ENCODE data around the gene PRX. TPM values are rescaled to one million over a fixed set of nuclear protein-coding genes. Genes with fewer than 3 reads are reported as not detected.

PRX gene
- total RNA-seq, 1 experiment from 2014 or later = 4.8 TPM

DNA sequence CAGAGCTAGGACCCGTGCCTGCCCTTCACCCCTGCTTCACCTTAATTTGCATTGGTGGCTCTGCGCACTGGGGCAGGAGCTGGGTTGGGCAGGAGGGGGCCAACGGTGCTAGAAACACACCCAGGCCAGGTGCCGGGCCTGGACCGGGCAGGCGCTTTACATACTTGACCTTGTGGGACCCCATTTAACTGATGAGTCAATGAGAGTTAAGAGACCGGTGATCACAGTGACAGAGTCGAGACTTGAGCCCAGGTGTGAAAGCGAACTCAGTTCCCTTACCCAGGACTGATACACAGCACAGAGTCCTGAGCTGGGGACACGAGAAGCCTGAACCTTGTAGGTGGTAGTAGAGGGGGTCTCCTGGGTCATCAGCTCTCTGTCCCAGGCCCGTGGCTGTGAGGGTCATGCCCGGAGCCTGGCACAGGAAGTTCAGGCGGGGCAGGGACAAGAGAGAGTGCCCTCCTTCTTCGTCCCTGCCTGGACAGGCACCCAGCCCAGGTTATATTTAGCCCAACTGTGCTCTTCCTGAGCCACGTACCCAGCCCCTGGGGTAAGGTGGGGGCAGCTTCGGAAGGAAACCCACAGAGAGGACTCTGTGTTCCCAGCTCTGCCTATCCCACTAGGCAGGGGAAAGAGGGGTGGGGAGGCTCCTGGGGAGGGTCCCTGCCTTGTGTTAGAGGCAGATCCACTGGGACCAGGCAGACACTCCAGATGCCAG lies 1.9 kb downstream of the PRX start:
- ChIA-PET POLR2A (interaction anchor here (4.8 kb wide), 1 partner anchor 9 kb away, joined by 14 read pairs; no protein-coding TSS in a partner anchor), RAD21 (ENCODE audit: low non-redundant PET in 1 of 2, low total read pairs in 2 of 2, uncharacterized antibody in 2 of 2, unreplicated experiment in 2 of 2) (interaction anchor here in 1 of 2 experiments (1.1 kb wide), 1 partner anchor 9 kb away, joined by 3 read pairs; no protein-coding TSS in a partner anchor), CTCF (interaction anchor here (0.8 to 1.2 kb wide), 2 partner anchors 15 to 54 kb away, joined by 3 read pairs; partner anchors contain the start of genes BLVRB and SERTAD1)
- ATAC-seq = peak; percentile 70
- Histone ChIP-seq H3K36me3 (ENCODE audit: control insufficient read depth in 1 of 2, insufficient read depth in 2 of 2, low read length in 2 of 2) (no peaks in the 10 kb centered on the region), H3K9ac (ENCODE audit: low read length) (peak overlapping the region; percentile 62), H3K27me3 (ENCODE audit: insufficient read depth, low read length) (no peaks in the 10 kb centered on the region), H3K4me2 (ENCODE audit: low read length) (peak overlapping the region; percentile 87), H3K9me3 (ENCODE audit: control insufficient read depth in 1 of 2, insufficient read depth in 1 of 2, low read depth in 1 of 2, low read length in 2 of 2) (no peaks in the 10 kb centered on the region), H2AFZ (ENCODE audit: low read depth, low read length, poor library complexity, severe bottlenecking) (peak overlapping the region; percentile 95), H3K4me3 (replicated peaks in 1 of 2; ENCODE audit: low read depth in 1 of 2, low read length in 2 of 2) (peak overlapping the region; percentile 9 to 45; a peak in 2 of 4 replicates), H3K4me1 (ENCODE audit: control insufficient read depth in 1 of 2, insufficient read depth in 2 of 2, low read length in 2 of 2) (peaks cover 26 to 54% of the 10 kb centered on the region in 2 experiments), H4K20me1 (ENCODE audit: insufficient read depth) (no peaks in the 10 kb centered on the region), H3K27ac (ENCODE audit: low read depth, low read length) (peak overlapping the region; percentile 43; the same call in 1 of the 2 replicates), H3K79me2 (ENCODE audit: insufficient read depth, low read length) (no peaks in the 10 kb centered on the region), H3K9me2 (ENCODE audit: insufficient read depth) (no peaks in the 10 kb centered on the region)
- no peak for DNase-seq (ENCODE audit: low read depth, low spot score)
- TF ChIP-seq POLR2AphosphoS5 (IDR thresholded peaks at IDR 0.05; ENCODE audit: low read depth, low read length) (peak; percentile 46; the same call in 1 of the 2 replicates), SP1 (IDR thresholded peaks at IDR 0.05; ENCODE audit: low read depth) (peak; percentile 60), SRF (IDR thresholded peaks at IDR 0.05; ENCODE audit: low read depth) (no peak)
- TF ChIP-seq, protein P1, sequence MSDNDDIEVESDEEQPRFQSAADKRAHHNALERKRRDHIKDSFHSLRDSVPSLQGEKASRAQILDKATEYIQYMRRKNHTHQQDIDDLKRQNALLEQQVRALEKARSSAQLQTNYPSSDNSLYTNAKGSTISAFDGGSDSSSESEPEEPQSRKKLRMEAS (IDR thresholded peaks at IDR 0.05) = peak; percentile 27; the same call in 1 of the 2 replicates
- intact Hi-C loops (cut with micrococcal nuclease) = no loop called here
- no TSS peak for BruUV-seq (replicated peaks)

DNA sequence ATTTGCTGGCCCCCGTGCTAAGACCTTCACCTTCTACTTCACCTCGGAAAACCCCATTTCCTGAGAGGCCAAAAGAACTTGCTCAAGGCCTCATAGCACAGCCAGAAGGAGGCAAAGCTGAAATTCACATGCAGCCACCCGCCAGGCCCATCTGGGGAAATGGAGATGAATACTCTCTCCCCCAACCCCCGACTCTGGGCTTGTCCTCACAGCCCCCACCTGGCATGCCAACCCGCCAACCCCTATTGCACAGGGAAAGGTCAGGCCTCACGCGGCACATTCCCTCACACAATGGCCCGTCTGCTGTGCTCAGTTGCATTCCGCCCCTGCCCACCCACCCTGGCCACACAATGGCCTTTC lies 3.2 kb downstream of the PRX start:
- H3K79me2 ChIP-seq (ENCODE audit: insufficient read depth, low read length) = no peaks in the 10 kb centered on the region
- no peak overlapping the region for H3K4me3 ChIP-seq (replicated peaks in 1 of 2; ENCODE audit: low read depth in 1 of 2, low read length in 2 of 2)
- H2AFZ ChIP-seq (ENCODE audit: low read depth, low read length, poor library complexity, severe bottlenecking) = no peak overlapping the region
- RAD21 ChIA-PET (ENCODE audit: low non-redundant PET in 1 of 2, low total read pairs in 2 of 2, uncharacterized antibody in 2 of 2, unreplicated experiment in 2 of 2) = no interaction called here
- peaks cover 20 to 45% of the 10 kb centered on the region in 2 experiments for H3K4me1 ChIP-seq (ENCODE audit: control insufficient read depth in 1 of 2, insufficient read depth in 2 of 2, low read length in 2 of 2)
- H3K4me2 ChIP-seq (ENCODE audit: low read length) = no peak overlapping the region
- no peaks in the 10 kb centered on the region for H3K36me3 ChIP-seq (ENCODE audit: control insufficient read depth in 1 of 2, insufficient read depth in 2 of 2, low read length in 2 of 2)
- intact Hi-C loops (cut with micrococcal nuclease) = no loop called here
- no peaks in the 10 kb centered on the region for H3K9me3 ChIP-seq (ENCODE audit: control insufficient read depth in 1 of 2, insufficient read depth in 1 of 2, low read depth in 1 of 2, low read length in 2 of 2)
- no peak overlapping the region for H3K27ac ChIP-seq (ENCODE audit: low read depth, low read length)
- H3K27me3 ChIP-seq (ENCODE audit: insufficient read depth, low read length) = no peaks in the 10 kb centered on the region
- ATAC-seq = no peak
- H3K9me2 ChIP-seq (ENCODE audit: insufficient read depth) = no peaks in the 10 kb centered on the region
- H3K9ac ChIP-seq (ENCODE audit: low read length) = no peak overlapping the region
- no peaks in the 10 kb centered on the region for H4K20me1 ChIP-seq (ENCODE audit: insufficient read depth)
- BruUV-seq (replicated peaks) = no TSS peak
- POLR2A ChIA-PET = interaction anchor here (4.8 kb wide), 1 partner anchor 11 kb away, joined by 14 read pairs; no protein-coding TSS in a partner anchor
- no peak for DNase-seq (ENCODE audit: low read depth, low spot score)
- CTCF ChIA-PET = interaction anchor here (1.2 kb wide), 1 partner anchor 55 kb away, joined by 3 read pairs; the partner anchor contains the start of gene BLVRB
- no peak for TF ChIP-seq ZNF274 (IDR thresholded peaks at IDR 0.05; ENCODE audit: low read depth, low read length)
- TF ChIP-seq SRF (IDR thresholded peaks at IDR 0.05; ENCODE audit: low read depth) = no peak
- TF ChIP-seq ELF1 (IDR thresholded peaks at IDR 0.05; ENCODE audit: borderline replicate concordance, low read depth) = no peak
- TF ChIP-seq, protein P2, sequence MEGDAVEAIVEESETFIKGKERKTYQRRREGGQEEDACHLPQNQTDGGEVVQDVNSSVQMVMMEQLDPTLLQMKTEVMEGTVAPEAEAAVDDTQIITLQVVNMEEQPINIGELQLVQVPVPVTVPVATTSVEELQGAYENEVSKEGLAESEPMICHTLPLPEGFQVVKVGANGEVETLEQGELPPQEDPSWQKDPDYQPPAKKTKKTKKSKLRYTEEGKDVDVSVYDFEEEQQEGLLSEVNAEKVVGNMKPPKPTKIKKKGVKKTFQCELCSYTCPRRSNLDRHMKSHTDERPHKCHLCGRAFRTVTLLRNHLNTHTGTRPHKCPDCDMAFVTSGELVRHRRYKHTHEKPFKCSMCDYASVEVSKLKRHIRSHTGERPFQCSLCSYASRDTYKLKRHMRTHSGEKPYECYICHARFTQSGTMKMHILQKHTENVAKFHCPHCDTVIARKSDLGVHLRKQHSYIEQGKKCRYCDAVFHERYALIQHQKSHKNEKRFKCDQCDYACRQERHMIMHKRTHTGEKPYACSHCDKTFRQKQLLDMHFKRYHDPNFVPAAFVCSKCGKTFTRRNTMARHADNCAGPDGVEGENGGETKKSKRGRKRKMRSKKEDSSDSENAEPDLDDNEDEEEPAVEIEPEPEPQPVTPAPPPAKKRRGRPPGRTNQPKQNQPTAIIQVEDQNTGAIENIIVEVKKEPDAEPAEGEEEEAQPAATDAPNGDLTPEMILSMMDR (IDR thresholded peaks at IDR 0.05 in 2 of 3, conservative IDR thresholded peaks at IDR 0.05 in 1 of 3; ENCODE audit: borderline replicate concordance in 1 of 3, insufficient read depth in 1 of 3, low read depth in 2 of 3, low read length in 2 of 3) = no peak
- TF ChIP-seq, protein P3, sequence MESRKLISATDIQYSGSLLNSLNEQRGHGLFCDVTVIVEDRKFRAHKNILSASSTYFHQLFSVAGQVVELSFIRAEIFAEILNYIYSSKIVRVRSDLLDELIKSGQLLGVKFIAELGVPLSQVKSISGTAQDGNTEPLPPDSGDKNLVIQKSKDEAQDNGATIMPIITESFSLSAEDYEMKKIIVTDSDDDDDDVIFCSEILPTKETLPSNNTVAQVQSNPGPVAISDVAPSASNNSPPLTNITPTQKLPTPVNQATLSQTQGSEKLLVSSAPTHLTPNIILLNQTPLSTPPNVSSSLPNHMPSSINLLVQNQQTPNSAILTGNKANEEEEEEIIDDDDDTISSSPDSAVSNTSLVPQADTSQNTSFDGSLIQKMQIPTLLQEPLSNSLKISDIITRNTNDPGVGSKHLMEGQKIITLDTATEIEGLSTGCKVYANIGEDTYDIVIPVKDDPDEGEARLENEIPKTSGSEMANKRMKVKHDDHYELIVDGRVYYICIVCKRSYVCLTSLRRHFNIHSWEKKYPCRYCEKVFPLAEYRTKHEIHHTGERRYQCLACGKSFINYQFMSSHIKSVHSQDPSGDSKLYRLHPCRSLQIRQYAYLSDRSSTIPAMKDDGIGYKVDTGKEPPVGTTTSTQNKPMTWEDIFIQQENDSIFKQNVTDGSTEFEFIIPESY (IDR thresholded peaks at IDR 0.05; ENCODE audit: extremely low read depth, insufficient replicate concordance, low read length) = no peak
- TF ChIP-seq, protein P4, sequence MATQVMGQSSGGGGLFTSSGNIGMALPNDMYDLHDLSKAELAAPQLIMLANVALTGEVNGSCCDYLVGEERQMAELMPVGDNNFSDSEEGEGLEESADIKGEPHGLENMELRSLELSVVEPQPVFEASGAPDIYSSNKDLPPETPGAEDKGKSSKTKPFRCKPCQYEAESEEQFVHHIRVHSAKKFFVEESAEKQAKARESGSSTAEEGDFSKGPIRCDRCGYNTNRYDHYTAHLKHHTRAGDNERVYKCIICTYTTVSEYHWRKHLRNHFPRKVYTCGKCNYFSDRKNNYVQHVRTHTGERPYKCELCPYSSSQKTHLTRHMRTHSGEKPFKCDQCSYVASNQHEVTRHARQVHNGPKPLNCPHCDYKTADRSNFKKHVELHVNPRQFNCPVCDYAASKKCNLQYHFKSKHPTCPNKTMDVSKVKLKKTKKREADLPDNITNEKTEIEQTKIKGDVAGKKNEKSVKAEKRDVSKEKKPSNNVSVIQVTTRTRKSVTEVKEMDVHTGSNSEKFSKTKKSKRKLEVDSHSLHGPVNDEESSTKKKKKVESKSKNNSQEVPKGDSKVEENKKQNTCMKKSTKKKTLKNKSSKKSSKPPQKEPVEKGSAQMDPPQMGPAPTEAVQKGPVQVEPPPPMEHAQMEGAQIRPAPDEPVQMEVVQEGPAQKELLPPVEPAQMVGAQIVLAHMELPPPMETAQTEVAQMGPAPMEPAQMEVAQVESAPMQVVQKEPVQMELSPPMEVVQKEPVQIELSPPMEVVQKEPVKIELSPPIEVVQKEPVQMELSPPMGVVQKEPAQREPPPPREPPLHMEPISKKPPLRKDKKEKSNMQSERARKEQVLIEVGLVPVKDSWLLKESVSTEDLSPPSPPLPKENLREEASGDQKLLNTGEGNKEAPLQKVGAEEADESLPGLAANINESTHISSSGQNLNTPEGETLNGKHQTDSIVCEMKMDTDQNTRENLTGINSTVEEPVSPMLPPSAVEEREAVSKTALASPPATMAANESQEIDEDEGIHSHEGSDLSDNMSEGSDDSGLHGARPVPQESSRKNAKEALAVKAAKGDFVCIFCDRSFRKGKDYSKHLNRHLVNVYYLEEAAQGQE (IDR thresholded peaks at IDR 0.05; ENCODE audit: low read depth) = no peak
